ENCODE measurements around the gene CDK2AP2.

CDK2AP2 gene

DNA sequence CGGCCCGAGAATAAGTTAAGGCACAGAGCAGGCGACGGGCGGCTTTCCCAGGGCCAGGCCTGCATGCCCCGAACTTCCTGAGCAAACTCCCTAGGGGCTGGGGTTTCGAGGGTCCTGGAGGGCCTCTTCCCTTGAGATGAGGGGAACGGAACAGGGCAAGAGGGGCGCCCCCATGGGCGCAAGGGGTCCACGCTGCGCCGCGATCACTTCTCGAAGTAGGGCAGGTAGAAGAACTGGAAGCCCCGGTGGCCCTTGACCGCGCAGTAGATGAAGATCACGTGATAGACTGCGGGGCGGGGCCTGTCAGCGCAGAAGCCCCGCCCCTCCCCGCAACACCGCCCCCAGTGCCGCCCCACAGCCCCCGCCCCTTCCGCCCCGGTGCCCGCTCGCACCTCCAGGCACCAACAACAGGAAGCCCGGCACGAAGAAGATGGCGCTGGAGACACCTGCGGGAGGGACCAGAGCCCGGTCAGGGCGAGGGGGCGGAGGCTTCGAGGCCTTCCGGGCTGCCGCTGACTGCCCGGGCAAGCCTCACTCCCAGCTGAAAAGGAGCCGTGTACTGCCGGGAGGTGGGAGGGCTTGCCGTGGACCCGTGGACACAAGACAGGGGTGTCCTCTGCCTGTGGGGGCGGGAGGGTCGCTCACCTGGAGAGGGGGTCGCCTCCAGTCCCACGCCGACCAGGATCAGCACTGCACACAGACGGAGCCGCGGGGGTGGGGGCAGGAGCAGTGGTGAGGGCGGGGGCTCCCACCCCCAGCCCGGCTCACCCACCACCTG is 43.4 kb downstream of the CDK2AP2 start:
- DNase-seq: peak; percentile 96

DNA sequence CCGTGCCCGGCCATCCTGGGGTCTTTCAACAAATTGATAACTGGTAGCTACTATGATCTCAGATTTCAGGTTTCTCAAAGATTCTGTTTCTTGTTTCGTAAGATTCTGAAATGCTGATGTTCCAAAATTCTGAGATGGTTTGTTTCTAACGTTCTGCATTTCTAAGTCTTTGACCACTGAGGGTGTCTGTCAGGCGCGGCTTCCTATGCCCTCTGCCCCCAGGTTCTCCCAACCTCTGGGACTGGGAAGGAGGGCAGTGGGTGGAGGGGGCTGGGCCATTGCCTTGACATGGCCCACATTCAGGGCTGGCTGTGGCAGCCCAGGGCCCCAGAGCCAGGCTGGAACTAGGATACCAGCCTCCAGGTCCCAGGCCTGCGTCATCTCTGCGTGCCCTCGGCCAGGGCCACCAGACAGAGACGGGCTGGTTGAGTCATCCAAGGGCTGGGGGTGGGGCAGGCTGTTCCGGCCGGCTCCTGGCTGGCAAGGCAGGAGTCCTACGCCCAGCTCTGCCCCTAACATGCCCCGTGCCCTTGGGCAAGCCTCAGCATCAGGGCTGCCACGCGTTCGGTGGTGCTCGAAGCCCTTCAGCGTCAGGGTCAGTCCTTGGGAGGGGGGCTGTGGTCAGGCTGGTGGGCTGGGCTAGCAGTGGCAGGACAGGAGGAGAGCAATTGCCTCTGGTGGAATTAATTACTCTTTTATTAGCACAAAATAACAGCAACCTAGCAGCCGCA is 44.1 kb downstream of the CDK2AP2 start:
- DNase-seq: no peak

- DNase-seq: no peak
These were observed 44.8 kb downstream of the CDK2AP2 start for GRCh38 chr11:67463186-67463585.

GRCh38 chr11:67458266-67458665 is 49.7 kb downstream of the CDK2AP2 start:
- DNase-seq: no peak

- DNase-seq: no peak
These were observed 50.5 kb downstream of the CDK2AP2 start for GRCh38 chr11:67457453-67457852.

Measured in CD4-positive, alpha-beta T cell treated with Interleukin-10 for 1 hour (primary cell).